ENCODE results near the gene MAGI2. TPM values are rescaled to one million over a fixed set of nuclear protein-coding genes. Genes with fewer than 3 reads are reported as not detected.
A peak's percentile ranks its signal among the peaks of the same experiment; 100 is the strongest.
"Not testable (repeated sequence)": the region's sequence is repeated elsewhere in the genome, so short reads cannot be mapped to it uniquely, and the experiment has no call there.

The MAGI2 gene
- polyA plus RNA-seq, 5 donors: 5.3 to 7.8 (median 6.6) TPM

DNA sequence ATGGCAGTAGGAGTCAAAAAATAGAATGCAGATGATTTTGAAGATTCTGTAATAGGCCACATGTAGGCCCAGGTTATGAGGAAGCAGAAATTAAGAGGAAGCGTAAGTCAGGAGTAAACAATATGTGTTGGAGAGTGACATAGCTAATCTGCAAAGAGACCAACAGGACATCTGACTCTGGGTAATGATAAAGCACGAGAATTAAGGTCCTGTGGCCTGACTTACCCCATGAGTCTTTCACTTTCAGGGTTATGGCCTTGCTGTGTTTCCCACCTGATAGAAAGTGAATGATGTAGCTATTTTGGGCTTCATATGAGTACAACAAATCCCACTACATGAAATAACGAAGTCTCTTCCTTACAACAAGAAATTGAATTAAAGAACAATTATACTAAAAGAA, 393.0 kb downstream of the MAGI2 start:
- no peak for DNase-seq

DNA sequence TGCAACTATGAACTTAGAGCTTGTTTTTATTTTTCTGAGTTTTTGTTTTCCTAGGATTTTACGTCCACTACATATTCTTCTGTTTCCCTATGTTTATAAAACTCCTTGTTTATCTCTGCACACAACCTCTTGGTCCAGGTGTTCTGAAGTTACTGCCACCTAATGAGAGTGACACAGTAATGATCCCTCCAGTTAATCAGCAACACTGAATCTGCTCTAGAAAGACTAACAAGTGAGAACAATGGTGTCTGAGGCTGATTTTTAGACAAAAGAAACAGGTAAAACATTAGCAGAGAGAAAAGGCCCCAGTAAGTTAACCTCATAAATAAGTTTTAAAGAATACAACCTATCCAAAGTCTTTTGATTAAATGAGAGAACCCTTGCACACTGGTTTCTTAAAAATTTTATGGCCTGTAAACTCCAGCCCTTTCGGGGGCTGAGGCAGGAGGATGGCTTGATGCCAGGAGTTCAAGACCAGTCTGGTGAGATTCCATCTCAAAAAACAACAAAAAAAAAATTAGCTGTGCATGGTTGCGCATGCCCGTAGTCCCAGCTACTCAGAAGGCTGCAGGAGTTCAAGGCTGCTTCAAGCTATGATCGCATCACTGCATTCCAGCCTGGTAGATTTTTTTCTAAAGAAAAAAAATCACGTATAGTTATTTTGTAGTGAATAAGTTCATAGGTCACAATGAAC, 397.6 kb downstream of the MAGI2 start:
- DNase-seq: peak in 1 of 2 donors; percentile 50

DNA sequence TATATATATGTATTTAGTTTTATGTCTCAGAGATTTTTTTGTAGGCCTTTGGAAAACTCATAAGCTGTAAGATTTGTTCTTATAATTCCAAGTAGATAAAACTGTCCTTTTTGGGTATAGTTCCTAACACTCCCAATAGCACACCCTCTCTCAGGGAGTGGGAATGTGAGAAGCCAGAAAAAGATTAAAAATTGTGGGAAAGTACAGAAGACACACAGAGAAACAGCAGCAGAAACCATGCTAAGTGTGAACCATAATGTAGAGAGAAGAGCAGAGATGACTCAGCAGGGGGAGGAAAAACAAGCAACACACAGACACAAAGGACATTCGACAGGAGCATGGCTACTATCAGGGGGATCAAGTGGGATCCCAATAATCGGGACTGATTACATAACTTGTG, 401.6 kb downstream of the MAGI2 start:
- DNase-seq: no peak

DNA sequence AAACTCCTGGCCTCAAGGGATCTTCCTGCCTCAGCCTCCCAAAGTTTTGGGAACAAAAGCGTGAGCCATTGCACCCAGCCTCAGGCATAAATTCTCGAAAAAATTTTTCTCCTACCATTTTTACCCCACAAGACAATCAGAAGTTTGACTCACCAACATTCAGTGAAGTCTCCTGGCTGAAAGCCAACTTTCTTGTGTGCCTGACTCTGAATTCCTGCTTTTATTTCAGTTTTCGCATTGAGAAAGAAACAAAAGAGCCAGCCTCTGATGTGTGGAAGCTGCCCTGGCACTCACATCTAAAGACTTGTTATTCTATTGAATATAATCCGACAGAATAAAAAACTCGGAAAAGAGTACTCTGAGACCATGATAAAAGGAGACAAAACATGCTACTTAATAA, 402.9 kb downstream of the MAGI2 start:
- no peak for DNase-seq

DNA sequence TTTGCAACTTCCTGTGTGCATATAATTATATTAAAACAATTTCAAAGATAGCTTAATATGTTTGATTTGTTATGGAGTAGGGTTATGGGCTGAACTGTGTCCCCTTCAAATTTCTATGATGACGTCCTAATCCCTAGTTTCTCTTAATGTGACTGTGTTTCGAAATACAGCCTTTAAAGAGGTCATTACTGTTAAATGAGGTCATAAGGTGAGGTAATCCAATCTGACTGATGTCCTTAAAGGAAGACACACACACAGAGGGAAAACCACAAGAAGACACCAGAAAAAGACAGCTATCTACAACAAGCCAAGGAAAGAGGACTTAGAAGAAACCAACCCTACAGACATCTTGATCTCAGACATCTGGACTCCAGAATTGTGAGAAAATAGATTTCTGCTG, 407.4 kb downstream of the MAGI2 start:
- DNase-seq: no peak

DNA sequence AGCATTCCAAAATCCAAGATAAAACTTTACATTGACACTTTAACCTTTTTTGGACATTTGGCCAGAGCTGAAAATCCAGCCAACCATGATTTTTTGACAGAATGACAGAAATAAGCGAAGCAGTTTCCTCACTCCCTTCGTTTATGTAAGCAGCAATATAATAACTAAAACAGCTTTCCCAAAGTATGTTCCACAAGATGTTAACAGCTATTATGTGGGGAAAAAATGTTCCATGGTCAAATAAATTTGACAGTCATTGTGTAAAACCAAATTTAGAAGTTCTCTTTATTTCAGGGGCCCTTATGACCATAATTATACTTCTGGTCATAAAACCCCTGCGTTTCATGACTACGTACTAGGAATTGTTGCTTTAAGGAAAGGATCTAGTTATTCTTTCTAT, 416.5 kb downstream of the MAGI2 start:
- DNase-seq: no peak

DNA sequence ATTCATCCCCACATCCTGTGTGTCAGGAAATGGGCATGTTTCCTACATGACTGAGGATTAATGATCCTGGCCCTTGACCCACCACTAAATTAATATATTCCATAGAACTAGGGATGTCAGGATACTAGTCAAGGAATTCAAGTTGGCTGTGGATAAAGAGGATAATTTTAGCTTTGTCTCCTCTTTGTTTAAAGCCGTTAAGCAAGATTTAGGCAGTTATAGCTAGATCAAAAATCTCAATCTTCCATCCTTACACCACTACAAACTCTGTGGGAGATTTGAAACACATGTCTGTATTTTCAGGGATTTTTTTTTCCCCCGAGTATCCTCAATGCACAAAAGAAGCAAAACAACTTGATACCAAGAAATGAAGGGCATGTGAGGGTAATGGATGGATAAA, 417.1 kb downstream of the MAGI2 start:
- DNase-seq: peak in 1 of 2 donors; percentile 30

DNA sequence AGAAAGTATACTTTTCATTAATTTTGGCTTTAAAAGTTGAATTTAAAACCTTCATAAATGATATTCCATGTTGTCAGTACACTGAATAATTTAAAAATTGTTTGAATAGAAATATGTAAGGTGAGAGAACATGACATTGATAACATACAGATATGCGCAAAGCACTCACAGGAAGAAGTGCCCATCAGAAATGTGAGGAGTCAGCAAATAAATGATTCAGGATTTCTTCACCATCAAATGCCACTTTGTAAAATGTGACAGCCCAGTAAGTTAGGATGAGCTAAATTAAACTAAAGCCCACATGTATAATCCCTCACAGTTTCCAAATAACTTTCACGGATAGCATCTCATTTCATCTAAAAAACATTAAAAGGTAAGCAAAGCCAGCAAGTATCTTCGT, 417.6 kb downstream of the MAGI2 start:
- DNase-seq: no peak

DNA sequence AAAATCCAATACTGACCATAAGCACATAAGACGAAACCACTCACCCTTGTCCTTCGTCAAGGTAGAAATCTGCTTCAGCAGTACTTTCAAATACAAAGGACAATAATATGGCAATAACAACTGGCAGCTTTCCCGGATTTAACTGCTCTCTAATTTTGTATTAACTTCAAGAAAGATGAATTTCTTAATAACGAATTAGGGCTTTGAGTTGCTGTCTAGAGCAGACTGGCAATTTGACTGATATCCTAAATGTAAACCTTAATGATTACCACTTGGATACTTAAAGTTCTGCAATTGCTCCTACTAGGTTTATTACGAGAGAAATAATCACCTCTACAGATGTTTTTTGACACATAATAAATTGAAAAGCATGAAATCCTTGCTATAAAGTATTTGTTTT, 418.7 kb downstream of the MAGI2 start:
- DNase-seq: no peak

DNA sequence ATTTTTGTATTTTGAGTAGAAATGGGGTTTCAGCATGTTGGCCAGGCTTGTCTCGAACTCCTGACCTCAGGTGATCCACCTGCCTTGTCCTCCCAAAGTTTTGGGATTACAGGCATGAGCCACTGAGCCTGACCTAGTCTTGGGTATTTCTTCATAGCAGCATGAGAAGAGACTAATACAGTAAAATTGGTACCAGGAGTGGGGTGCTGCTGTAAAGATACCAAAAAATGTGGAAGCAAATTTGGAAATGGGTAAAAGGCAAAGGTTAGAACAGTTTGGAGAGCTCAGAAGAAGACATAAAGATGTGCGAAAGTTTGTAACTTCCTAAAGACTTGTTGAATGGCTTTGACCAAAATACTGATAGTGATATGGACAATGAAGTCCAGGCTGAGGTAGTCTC, 433.8 kb downstream of the MAGI2 start:
- not testable (repeated sequence) for DNase-seq

DNA sequence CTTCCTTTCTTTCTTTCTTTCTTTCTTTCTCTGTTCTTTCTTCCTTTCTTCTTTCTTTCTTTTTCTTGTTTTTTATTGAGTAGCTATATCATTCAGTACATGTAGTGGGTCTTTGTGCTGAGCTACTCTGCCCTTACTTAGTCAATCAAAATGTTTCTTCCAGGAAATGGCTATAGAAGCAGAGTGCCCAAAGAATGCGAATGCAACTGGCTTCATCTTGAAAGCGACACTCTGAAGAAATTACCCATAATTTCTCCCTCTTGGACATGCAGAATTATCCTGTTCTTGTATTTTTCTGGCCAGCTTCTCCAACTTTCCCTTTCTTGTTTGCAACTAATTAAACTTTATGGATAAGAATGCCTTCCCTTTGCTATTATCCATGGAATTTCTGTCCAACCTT, 441.5 kb downstream of the MAGI2 start:
- no peak for DNase-seq

DNA sequence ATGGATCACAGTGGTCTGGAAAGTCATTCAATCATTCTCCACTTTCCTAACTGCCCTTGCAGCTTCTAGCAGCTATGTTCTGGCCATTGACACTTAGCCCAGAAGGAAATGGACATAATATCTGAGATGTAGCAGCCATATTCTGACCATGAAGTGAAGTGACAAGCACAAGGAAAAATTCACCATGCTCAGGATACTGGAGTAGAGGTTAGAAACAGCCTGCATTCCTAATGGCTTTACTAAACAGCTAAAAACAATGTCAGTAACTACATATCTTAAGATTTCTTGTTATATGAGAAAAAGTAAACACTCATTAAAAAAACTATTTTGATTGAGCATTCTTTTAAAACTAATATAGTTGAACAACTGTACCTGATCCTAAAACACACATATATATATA, 443.8 kb downstream of the MAGI2 start:
- no peak for DNase-seq

DNA sequence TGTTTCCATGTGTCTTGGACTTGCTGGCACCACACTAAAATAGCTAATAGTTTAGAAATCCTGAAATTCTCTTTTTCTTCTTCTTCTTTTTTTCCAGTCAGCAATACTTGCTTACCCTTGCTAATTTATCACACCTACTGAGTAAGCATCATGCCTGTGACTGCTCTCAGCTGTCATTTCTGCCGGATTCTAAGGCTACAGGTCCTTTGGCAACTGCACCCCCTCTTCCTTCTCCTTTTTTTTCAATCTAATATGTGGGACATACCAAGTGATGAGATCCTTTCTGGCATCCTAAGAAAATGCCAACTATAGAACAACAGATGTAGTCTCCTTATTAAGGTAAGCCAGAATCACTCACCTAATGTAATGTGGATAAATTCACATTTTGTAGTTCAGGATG, 444.7 kb downstream of the MAGI2 start:
- no peak for DNase-seq

DNA sequence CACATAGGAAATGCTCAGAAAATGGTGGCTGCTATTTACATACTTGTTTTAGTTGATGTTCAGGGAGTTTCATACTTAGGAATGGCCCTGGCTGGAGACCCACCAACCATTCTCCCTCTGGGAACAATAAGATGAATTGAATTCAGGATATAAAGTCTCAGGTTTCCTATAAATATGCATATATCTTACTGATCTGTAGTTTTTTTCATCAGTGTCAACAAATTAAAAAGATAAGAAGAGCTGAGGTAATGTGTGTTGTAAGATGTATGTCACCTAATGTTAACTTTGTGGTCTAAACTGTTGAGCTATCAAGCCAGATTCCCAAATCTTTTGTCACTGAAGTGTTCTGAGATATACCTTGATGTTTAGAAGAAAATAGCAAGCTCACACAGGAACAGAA, 457.5 kb downstream of the MAGI2 start:
- DNase-seq: no peak

DNA sequence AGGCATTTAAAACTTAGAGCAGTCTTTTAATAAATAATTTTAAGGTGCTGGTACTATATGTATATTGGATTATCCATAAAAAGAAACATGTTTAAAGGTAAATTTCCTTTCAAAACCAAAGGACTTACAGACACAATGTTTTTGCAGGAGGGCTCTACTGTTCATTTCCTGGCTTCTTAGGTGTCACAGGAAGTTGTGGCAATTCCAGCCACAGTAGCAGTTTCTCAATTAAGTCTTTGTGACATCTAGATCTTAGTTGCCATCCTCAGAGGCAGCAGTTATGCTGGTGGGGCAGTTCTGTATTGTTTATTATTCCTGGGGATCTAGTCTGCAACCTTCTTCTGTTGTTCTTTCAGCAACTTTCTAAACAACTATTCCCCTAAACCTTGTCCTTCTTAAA, 460.1 kb downstream of the MAGI2 start:
- no peak for DNase-seq

DNA sequence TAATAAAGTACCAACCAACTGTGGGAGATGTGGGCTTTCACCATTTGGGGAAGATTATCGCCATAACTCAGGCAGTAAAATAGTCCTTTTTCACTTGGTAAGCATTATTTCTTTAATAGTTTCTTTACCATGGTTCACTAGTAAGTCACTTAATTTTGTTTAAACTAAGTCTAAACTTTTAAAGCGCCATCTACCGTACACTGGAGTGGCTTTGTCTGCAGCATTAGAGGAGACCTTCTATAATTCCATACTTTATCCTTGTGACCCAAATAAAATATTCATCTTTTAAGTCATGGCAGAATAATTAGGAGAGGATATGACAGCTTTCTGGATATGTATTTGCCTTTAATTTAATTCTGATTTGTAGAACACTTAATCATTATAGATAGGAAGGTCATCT, 468.0 kb downstream of the MAGI2 start:
- DNase-seq: no peak

DNA sequence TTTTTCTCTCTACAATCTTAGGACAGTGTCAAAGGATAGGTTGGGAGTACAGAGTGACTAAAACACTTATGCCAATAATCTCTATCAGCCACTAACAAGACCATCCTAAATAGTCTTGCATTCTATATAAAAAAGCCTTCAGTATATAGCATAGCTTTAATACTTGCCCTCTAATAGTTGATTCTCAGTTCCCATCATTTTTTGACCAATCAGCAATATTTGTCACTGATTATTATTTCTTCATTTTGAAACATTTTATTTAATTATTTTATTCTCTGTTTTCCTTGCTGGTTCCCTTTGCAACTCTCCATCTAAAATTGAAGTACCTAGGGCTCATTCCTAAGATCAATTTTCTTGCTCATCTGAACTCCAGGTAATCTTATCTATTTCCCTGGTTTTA, 470.0 kb downstream of the MAGI2 start:
- no peak for DNase-seq

DNA sequence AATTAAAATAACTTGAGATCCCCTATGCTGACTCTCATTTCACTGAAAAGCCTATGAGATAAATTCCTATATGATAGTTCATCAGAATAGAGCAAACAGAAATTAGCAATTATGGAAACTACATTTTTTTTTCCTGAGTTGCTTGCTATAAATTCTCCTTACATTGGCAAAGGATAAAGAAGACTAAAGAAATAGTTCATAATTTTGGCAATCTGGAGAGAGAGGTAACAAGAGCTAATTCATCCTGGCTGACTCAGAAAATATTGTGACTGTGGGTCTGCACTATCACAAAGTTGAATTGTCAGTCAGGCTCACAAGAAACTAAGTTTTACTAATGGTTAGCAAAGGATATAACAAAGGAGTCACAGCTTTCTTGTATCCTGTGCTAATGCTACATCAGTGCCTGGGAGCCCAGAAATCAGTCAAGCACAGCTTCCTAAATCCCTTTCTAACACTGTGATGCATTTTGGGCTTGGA, 483.0 kb downstream of the MAGI2 start:
- no peak for DNase-seq

DNA sequence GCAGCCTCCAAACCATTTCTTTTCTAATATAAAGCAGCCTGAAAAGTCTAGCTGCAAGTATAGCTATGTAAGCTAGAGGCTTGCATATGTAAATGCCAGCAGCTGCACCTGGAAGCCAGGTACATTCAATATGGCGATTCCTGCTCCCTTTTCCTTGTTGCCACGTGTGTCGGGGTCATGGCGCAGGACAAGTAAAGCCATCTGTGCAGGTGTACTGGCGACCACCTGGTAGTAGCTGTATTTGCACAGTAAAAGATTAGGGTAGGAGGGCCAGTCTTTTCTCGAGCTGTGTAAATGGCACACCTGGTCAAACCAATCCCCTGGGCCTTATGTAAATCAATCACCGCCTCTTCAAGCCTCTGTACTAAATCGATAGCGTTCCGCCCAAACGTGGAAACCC, 484.5 kb downstream of the MAGI2 start:
- DNase-seq: no peak

DNA sequence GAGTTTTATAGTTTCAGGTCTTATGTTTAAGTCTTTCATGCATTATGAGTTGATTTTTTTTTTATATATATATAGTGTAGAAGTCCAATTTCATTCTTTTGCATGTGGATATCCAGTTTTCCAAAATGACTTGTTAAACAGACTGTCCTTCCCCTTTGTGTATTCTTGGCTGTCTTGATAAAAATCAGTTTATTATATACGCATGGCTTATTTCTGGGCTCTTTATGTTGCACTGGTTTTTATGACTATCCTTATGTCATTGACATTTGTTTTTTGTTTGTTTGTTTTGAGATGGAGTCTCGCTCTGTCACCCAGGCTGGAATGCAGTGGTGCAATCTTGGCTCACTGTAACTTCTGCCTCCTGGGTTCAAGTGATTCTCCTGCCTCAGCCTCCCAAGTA, 485.9 kb downstream of the MAGI2 start:
- DNase-seq: not testable (repeated sequence)

DNA sequence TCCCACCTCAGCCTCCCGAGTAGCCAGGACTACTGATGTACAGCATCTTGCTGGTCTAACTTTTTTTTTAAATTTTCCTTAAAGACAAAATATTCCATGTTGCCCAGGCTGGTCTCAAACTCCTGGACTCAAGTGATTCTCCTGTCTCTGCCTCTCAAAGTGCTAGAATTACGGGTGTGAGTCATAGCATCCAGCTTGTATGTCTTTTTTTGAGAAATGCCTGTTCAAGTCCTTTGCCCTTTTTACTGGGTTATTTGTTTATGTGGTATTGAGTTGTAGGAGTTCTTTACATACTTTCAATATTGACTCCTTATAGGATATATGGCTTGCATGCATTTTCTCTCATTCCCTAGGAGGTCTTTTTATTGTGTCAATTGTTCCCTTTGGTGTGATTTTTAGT, 486.4 kb downstream of the MAGI2 start:
- no peak for DNase-seq

DNA sequence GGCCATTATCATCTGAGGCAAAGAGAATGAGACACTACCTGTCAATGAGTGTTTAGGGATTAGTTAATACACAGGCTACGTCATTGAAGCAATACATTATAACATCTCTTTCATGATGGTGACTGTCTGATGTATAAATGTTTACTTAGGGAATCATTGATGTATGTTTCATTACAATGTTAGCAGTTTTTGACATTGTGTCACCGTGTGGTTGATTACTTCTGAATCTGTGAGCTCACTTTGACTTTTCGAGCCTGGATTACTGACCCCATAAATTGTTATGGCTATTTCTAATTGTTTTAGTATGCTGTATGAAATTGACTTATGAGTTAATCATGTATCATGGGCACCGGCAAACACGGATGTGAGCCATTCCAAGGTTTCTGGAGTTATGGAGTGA, 494.0 kb downstream of the MAGI2 start:
- DNase-seq: no peak

DNA sequence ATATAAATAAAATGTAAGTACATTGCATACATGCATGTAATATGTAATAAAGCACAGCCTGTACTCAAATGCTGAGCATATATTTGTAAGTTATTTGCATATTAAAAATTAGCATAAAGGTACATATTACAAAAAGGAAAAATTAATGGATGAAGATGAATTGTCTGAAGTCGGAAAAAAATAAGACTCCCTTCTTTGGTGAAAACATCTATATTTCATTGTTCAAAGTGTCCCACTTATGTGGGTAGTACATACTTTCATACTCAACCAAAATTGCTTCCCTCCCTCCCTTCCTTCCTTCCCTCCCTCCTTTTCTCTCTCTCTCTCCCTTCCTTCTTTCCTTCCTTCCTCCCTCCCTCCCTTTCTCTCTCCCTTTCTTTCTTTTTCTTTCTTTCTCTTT, 498.1 kb downstream of the MAGI2 start:
- no peak for DNase-seq

DNA sequence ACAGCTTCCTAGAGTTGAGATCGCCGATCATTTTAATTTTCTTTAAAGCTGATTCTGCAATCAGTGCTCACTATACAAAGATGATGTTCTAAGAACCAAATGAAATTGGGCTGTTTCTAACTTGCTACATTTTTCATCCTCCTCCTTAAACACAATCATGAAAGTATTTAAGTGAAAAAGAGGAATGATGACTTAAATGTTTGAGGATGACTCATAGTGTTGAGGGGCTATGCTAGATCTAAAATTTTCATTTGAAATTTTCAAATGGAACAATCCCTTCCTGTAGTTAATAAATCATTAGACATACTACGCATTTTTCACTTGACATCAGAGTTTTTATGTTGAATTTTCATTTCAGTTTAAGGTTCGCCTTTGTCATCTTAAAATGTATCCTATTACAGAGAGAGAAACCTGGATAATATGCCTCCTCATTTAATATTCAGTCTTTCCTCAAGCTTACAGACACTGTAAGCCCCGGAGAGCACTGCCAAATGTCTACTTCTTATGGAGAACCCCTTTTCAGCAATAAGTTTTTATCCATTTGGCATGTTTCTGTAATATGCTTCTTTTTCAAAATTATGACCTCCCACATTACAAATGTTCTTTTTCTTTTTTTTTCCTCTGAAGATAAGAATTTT, 499.6 kb downstream of the MAGI2 start:
- DNase-seq: no peak
